Measurements from ENCODE around the gene GNAI3. TPM values are rescaled to one million over a fixed set of nuclear protein-coding genes. Genes with fewer than 3 reads are reported as not detected.

The GNAI3 gene
- total and polyA plus RNA-seq, 2 of the 13 experiments (the other 11 are each of a cell fraction or from before 2014, with no cell fraction given): 4.3 to 9.0 TPM

DNA sequence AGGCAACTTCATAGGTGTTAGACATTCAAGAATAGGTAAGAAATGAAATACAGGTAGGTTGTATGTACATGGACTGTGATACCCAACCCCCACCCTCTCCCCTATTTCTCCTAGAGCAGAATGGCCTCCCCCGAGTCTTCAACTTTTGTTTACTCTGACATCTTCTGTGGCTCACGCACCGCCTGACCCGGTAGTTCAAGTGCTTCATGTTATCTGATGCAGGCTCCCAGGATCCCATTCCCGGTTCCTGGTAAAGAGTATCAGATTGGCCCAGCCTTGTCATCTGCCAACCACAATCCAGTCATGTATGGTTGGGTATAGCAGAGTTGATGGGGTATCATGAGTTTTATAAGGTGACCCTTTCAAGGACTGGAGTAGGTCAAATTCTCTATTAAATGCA lies 9.1 kb downstream of the GNAI3 start:
- H3K4me3 ChIP-seq (replicated peaks in 1 of 3; ENCODE audit: insufficient read depth in 1 of 3, low read depth in 2 of 3, low read length in 3 of 3): no peak overlapping the region
- peaks cover 28% of the 10 kb centered on the region for H4K20me1 ChIP-seq (ENCODE audit: insufficient read depth, low read length)
- ATAC-seq: no peak
- no peaks in the 10 kb centered on the region for H3K27me3 ChIP-seq (ENCODE audit: control insufficient read depth in 1 of 2, insufficient read depth in 2 of 2, low read length in 2 of 2)
- no peak overlapping the region for H3K27ac ChIP-seq (ENCODE audit: extremely low read length, insufficient read depth, low read length)
- CTCF ChIA-PET (ENCODE audit: low intra/inter-chr PET ratio, low total read pairs): no interaction called here
- no peak overlapping the region for H2AFZ ChIP-seq (ENCODE audit: low read length)
- peaks cover 45% of the 10 kb centered on the region for H3K4me1 ChIP-seq (ENCODE audit: insufficient read depth, low read length)
- H3K79me2 ChIP-seq (ENCODE audit: insufficient read depth, low read length): peaks cover 97% of the 10 kb centered on the region
- no peak overlapping the region for H3K4me2 ChIP-seq (ENCODE audit: low read depth, low read length)
- BruUV-seq (replicated peaks): no TSS peak
- no peak for DNase-seq (ENCODE audit: low spot score)
- in situ Hi-C loops (cut with HindIII; ENCODE audit: extremely low pct_ligation_motif_present, low pct_unique_long_range_greater_than_20kb) (no loop called here), intact Hi-C loops (cut with micrococcal nuclease; ENCODE audit: unreplicated experiment) (no loop called here)
- H3K9ac ChIP-seq (ENCODE audit: insufficient read depth, low read depth, low read length): no peak overlapping the region
- WGBS (ENCODE audit: low lambda C conversion rate): 99% methylated on average over 5 of the region's 5 CpGs
- POLR2A ChIA-PET: no interaction called here
- H3K9me3 ChIP-seq (ENCODE audit: low read length): no peaks in the 10 kb centered on the region
- FAIRE-seq: no peak
- TF ChIP-seq SNAI1 (CRISPR knock-in tag; IDR thresholded peaks at IDR 0.05; ENCODE audit: borderline replicate concordance) (no peak), ZNF326 (CRISPR knock-in tag; IDR thresholded peaks at IDR 0.05; ENCODE audit: borderline replicate concordance) (no peak), ARHGAP35 (CRISPR knock-in tag; IDR thresholded peaks at IDR 0.05; ENCODE audit: borderline replicate concordance) (no peak), ZNF441 (CRISPR knock-in tag; IDR thresholded peaks at IDR 0.05; ENCODE audit: borderline replicate concordance) (no peak), ZNF546 (CRISPR knock-in tag; conservative IDR thresholded peaks at IDR 0.05) (no peak)
- TF ChIP-seq, protein P1, sequence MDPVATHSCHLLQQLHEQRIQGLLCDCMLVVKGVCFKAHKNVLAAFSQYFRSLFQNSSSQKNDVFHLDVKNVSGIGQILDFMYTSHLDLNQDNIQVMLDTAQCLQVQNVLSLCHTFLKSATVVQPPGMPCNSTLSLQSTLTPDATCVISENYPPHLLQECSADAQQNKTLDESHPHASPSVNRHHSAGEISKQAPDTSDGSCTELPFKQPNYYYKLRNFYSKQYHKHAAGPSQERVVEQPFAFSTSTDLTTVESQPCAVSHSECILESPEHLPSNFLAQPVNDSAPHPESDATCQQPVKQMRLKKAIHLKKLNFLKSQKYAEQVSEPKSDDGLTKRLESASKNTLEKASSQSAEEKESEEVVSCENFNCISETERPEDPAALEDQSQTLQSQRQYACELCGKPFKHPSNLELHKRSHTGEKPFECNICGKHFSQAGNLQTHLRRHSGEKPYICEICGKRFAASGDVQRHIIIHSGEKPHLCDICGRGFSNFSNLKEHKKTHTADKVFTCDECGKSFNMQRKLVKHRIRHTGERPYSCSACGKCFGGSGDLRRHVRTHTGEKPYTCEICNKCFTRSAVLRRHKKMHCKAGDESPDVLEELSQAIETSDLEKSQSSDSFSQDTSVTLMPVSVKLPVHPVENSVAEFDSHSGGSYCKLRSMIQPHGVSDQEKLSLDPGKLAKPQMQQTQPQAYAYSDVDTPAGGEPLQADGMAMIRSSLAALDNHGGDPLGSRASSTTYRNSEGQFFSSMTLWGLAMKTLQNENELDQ (CRISPR knock-in tag; IDR thresholded peaks at IDR 0.05; ENCODE audit: borderline replicate concordance): no peak
- no peaks in the 10 kb centered on the region for H3K36me3 ChIP-seq (replicated peaks in 1 of 2; ENCODE audit: control insufficient read depth in 1 of 2, insufficient read depth in 2 of 2, low read length in 2 of 2)

DNA sequence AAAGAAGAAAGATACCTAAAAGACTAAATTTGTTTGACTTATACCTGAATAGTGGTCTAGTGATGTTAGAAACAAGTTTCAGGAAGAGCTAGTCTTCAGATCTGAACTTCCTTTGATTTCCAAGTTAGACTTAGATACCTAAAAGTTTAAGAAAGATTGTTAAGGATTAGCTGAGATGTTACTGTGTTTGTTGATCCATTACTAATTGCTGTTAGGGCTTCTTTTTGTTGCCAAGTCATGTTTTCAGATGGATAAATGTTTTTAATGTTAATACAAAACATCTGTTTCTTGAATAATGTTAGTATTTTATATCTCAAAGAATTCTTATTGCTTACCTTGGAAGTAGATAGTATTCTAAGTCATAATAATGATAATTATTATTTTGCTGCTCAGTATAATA lies 11.6 kb downstream of the GNAI3 start:
- Histone ChIP-seq H2AFZ (ENCODE audit: low read length) (no peak overlapping the region), H3K9me3 (ENCODE audit: low read length) (no peaks in the 10 kb centered on the region), H3K79me2 (ENCODE audit: insufficient read depth, low read length) (peaks cover 97% of the 10 kb centered on the region), H3K4me2 (ENCODE audit: low read depth, low read length) (no peak overlapping the region), H3K36me3 (replicated peaks in 1 of 2; ENCODE audit: control insufficient read depth in 1 of 2, insufficient read depth in 2 of 2, low read length in 2 of 2) (no peaks in the 10 kb centered on the region), H4K20me1 (ENCODE audit: insufficient read depth, low read length) (peaks cover 36% of the 10 kb centered on the region), H3K4me1 (ENCODE audit: insufficient read depth, low read length) (peaks cover 65% of the 10 kb centered on the region), H3K4me3 (replicated peaks in 1 of 3; ENCODE audit: insufficient read depth in 1 of 3, low read depth in 2 of 3, low read length in 3 of 3) (no peak overlapping the region), H3K9ac (ENCODE audit: insufficient read depth, low read depth, low read length) (no peak overlapping the region), H3K27ac (ENCODE audit: extremely low read length, insufficient read depth, low read length) (no peak overlapping the region), H3K27me3 (ENCODE audit: control insufficient read depth in 1 of 2, insufficient read depth in 2 of 2, low read length in 2 of 2) (no peaks in the 10 kb centered on the region)
- POLR2A ChIA-PET: interaction anchor here (3.8 kb wide), 1 partner anchor 12 kb away, joined by 19 read pairs; the partner anchor contains the start of gene GNAI3
- no peak for FAIRE-seq
- CTCF ChIA-PET (ENCODE audit: low intra/inter-chr PET ratio, low total read pairs): no interaction called here
- intact Hi-C loops (cut with micrococcal nuclease; ENCODE audit: unreplicated experiment): no loop called here
- in situ Hi-C loops (cut with HindIII; ENCODE audit: extremely low pct_ligation_motif_present, low pct_unique_long_range_greater_than_20kb): no loop called here
- DNase-seq (ENCODE audit: low spot score): no peak
- BruUV-seq (replicated peaks): no TSS peak
- TF ChIP-seq MAZ (IDR thresholded peaks at IDR 0.05; ENCODE audit: borderline replicate concordance, low read depth, low read length) (no peak), MAZ (CRISPR knock-in tag; IDR thresholded peaks at IDR 0.05; ENCODE audit: low read depth) (no peak), MXI1 (IDR thresholded peaks at IDR 0.05; ENCODE audit: borderline replicate concordance, low read depth, low read length) (no peak), DPF2 (CRISPR knock-in tag; IDR thresholded peaks at IDR 0.05; ENCODE audit: borderline replicate concordance, low read depth) (no peak), RAD21 (CRISPR knock-in tag; IDR thresholded peaks at IDR 0.05) (no peak), ZNF547 (CRISPR knock-in tag; IDR thresholded peaks at IDR 0.05) (no peak), MIER3 (CRISPR knock-in tag; IDR thresholded peaks at IDR 0.05; ENCODE audit: borderline replicate concordance) (no peak), SATB2 (CRISPR knock-in tag; IDR thresholded peaks at IDR 0.05) (no peak), TAF15 (IDR thresholded peaks at IDR 0.05; ENCODE audit: low read depth, low read length, poor library complexity, severe bottlenecking) (no peak), ZNF34 (CRISPR knock-in tag; IDR thresholded peaks at IDR 0.05; ENCODE audit: borderline replicate concordance) (no peak), IRF2 (CRISPR knock-in tag; IDR thresholded peaks at IDR 0.05) (no peak)
- no peak for ATAC-seq
